ENCODE data around the gene GARIN5B.
"Not testable (repeated sequence)": the region's sequence is repeated elsewhere in the genome, so short reads cannot be mapped to it uniquely, and the experiment has no call there.

- TF ChIP-seq REST (IDR thresholded peaks at IDR 0.05; ENCODE audit: low read depth, low read length); CTCF (IDR thresholded peaks at IDR 0.05); GATA2 (CRISPR knock-in tag; IDR thresholded peaks at IDR 0.05); MAX (IDR thresholded peaks at IDR 0.05; ENCODE audit: low read depth); SMC3 (IDR thresholded peaks at IDR 0.05; ENCODE audit: low read depth, low read length); MXI1 (IDR thresholded peaks at IDR 0.05; ENCODE audit: low read depth, low read length); NRF1 (IDR thresholded peaks at IDR 0.05; ENCODE audit: low read depth, low read length): not testable (repeated sequence)
Observed at GRCh38 chr19:55329791-55330190, 33.3 kb downstream of the GARIN5B start.
